ENCODE data around the gene IGSF3. TPM values are rescaled to one million over a fixed set of nuclear protein-coding genes. Genes with fewer than 3 reads are reported as not detected.
"Not testable (repeated sequence)": the region's sequence is repeated elsewhere in the genome, so short reads cannot be mapped to it uniquely, and the experiment has no call there.

Gene IGSF3
- total and polyA plus RNA-seq, 10 of the 15 experiments (the other 5 are each of a cell fraction or from before 2014, with no cell fraction given), result 1.4 to 18.0 (median 9.6) TPM

DNA sequence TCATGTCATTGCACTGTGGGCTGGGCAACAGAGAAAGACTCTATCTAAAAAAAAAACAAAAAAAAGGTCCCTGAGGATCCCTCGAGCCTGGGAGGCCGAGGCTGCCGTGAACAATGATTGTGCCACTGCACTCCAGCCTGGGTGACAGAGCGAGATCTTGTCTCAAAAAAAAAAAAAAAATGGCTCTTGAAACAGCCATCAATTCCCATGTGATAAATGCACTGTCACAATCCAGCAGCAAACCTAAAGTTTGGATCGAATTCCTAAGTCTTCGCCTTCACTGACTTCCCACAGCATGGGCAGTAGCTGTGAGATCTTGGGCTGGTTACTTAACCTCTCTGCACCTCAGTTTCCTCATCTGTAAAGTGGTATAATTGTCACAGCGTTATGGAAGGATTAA, 43.5 kb downstream of the IGSF3 start:
- in situ Hi-C loops (cut with MboI), result no loop called here
- SMC1A ChIA-PET (ENCODE audit: uncharacterized antibody, unreplicated experiment), result interaction anchor here (1.0 to 1.5 kb wide), 2 partner anchors 28 to 49 kb away, joined by 3 read pairs; no protein-coding TSS in a partner anchor
- H3K4me2 ChIP-seq (ENCODE audit: control insufficient read depth, insufficient read depth), result no peak overlapping the region
- H3K4me3 ChIP-seq, result no peak overlapping the region
- H3K36me3 ChIP-seq (ENCODE audit: control insufficient read depth in 2 of 2, insufficient read depth in 2 of 2, low read length in 1 of 2), result no peaks in the 10 kb centered on the region
- no peaks in the 10 kb centered on the region for H3K27me3 ChIP-seq (replicated peaks in 1 of 2; ENCODE audit: control insufficient read depth in 2 of 2, insufficient read depth in 2 of 2, low read length in 1 of 2)
- no peak for FAIRE-seq
- intact Hi-C loops (cut with micrococcal nuclease; ENCODE audit: unreplicated experiment), result no loop called here
- CTCF ChIA-PET, result interaction anchor here (0.9 kb wide), 1 partner anchor 40 kb away, joined by 4 read pairs; no protein-coding TSS in a partner anchor
- no peaks in the 10 kb centered on the region for H3K79me2 ChIP-seq (ENCODE audit: control insufficient read depth, insufficient read depth, low read length)
- H3K9ac ChIP-seq (ENCODE audit: control insufficient read depth, insufficient read depth, low read length), result no peak overlapping the region
- no peaks in the 10 kb centered on the region for H4K20me1 ChIP-seq (ENCODE audit: control insufficient read depth, insufficient read depth)
- no peak for ATAC-seq
- WGBS (ENCODE audit: insufficient coverage, insufficient replicate concordance, low lambda C conversion rate, missing lambda C conversion rate), result 94% methylated on average over 7 of the region's 7 CpGs
- H3K4me1 ChIP-seq (ENCODE audit: control insufficient read depth, insufficient read depth, low read length), result peaks cover 16% of the 10 kb centered on the region
- BruUV-seq (replicated peaks), result no TSS peak
- no peak for DNase-seq (ENCODE audit: low read depth, low spot score)
- POLR2A ChIA-PET, result no interaction called here
- TF ChIP-seq, protein P1, sequence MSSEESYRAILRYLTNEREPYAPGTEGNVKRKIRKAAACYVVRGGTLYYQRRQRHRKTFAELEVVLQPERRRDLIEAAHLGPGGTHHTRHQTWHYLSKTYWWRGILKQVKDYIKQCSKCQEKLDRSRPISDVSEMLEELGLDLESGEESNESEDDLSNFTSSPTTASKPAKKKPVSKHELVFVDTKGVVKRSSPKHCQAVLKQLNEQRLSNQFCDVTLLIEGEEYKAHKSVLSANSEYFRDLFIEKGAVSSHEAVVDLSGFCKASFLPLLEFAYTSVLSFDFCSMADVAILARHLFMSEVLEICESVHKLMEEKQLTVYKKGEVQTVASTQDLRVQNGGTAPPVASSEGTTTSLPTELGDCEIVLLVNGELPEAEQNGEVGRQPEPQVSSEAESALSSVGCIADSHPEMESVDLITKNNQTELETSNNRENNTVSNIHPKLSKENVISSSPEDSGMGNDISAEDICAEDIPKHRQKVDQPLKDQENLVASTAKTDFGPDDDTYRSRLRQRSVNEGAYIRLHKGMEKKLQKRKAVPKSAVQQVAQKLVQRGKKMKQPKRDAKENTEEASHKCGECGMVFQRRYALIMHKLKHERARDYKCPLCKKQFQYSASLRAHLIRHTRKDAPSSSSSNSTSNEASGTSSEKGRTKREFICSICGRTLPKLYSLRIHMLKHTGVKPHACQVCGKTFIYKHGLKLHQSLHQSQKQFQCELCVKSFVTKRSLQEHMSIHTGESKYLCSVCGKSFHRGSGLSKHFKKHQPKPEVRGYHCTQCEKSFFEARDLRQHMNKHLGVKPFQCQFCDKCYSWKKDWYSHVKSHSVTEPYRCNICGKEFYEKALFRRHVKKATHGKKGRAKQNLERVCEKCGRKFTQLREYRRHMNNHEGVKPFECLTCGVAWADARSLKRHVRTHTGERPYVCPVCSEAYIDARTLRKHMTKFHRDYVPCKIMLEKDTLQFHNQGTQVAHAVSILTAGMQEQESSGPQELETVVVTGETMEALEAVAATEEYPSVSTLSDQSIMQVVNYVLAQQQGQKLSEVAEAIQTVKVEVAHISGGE (CRISPR knock-in tag; IDR thresholded peaks at IDR 0.05), result no peak
- TF ChIP-seq IKZF1 (conservative IDR thresholded peaks at IDR 0.05) (no peak), PKNOX1 (IDR thresholded peaks at IDR 0.05) (no peak), TCF7 (IDR thresholded peaks at IDR 0.05; ENCODE audit: borderline replicate concordance) (no peak), MTA2 (IDR thresholded peaks at IDR 0.05; ENCODE audit: low read depth) (no peak), HSF1 (IDR thresholded peaks at IDR 0.05; ENCODE audit: low read depth, low read length) (no peak)
- TF ChIP-seq, protein P2, sequence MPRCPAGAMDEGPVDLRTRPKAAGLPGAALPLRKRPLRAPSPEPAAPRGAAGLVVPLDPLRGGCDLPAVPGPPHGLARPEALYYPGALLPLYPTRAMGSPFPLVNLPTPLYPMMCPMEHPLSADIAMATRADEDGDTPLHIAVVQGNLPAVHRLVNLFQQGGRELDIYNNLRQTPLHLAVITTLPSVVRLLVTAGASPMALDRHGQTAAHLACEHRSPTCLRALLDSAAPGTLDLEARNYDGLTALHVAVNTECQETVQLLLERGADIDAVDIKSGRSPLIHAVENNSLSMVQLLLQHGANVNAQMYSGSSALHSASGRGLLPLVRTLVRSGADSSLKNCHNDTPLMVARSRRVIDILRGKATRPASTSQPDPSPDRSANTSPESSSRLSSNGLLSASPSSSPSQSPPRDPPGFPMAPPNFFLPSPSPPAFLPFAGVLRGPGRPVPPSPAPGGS (IDR thresholded peaks at IDR 0.05; ENCODE audit: borderline replicate concordance, insufficient read depth, low read depth, low read length, poor library complexity, severe bottlenecking), result no peak
- RAD21 ChIA-PET (ENCODE audit: unreplicated experiment), result no interaction called here
- H2AFZ ChIP-seq (ENCODE audit: control insufficient read depth, low read depth, low read length), result no peak overlapping the region
- no peaks in the 10 kb centered on the region; the same call in 2 of the 3 replicates for H3K9me3 ChIP-seq (replicated peaks; ENCODE audit: control insufficient read depth, insufficient read depth, low read length)
- H3K27ac ChIP-seq (ENCODE audit: control insufficient read depth, insufficient read depth), result no peak overlapping the region

DNA sequence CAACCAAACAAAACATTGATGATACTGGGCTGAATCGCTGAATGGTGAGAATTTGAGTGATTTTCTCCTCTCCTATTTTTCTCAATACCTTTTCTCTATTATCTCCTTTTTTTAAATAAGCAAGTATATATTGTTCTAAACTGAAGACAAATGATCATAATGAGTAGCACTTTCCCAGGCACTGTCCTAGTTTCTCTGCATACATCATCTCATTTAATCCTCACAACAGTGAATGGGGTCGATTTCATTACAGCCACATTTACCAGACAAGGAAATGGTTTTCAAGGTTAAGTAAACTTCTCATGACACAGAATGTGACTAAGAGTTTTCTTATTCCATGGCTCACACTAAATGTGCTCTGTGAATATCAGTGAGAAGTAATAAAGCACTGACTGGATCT, 45.0 kb downstream of the IGSF3 start:
- RAD21 ChIA-PET (ENCODE audit: unreplicated experiment); in situ Hi-C loops (cut with MboI); BruUV-seq (replicated peaks): not testable (repeated sequence)

More for the DNA sequence above, 45.0 kb downstream of the IGSF3 start:
- H3K27ac ChIP-seq (ENCODE audit: control insufficient read depth, insufficient read depth); H2AFZ ChIP-seq (ENCODE audit: control insufficient read depth, low read depth, low read length); H3K9ac ChIP-seq (ENCODE audit: control insufficient read depth, insufficient read depth, low read length); H3K4me1 ChIP-seq (ENCODE audit: control insufficient read depth, insufficient read depth, low read length); SMC1A ChIA-PET (ENCODE audit: uncharacterized antibody, unreplicated experiment); H3K27me3 ChIP-seq (replicated peaks in 1 of 2; ENCODE audit: control insufficient read depth in 2 of 2, insufficient read depth in 2 of 2, low read length in 1 of 2); H3K4me3 ChIP-seq; H3K36me3 ChIP-seq (ENCODE audit: control insufficient read depth in 2 of 2, insufficient read depth in 2 of 2, low read length in 1 of 2); intact Hi-C loops (cut with micrococcal nuclease; ENCODE audit: unreplicated experiment); H3K79me2 ChIP-seq (ENCODE audit: control insufficient read depth, insufficient read depth, low read length); H4K20me1 ChIP-seq (ENCODE audit: control insufficient read depth, insufficient read depth); H3K9me3 ChIP-seq (replicated peaks; ENCODE audit: control insufficient read depth, insufficient read depth, low read length); CTCF ChIA-PET; DNase-seq (ENCODE audit: low read depth, low spot score); ATAC-seq; FAIRE-seq; H3K4me2 ChIP-seq (ENCODE audit: control insufficient read depth, insufficient read depth); POLR2A ChIA-PET: not testable (repeated sequence)
- WGBS (ENCODE audit: insufficient coverage, insufficient replicate concordance, low lambda C conversion rate, missing lambda C conversion rate), result 27% methylated on average over 2 of the region's 2 CpGs
